Fibroblast of lung (primary cell): ENCODE measurements around the gene STK16.

Experiments used
- EZH2 ChIP-seq: IDR thresholded peaks from 2 replicates; pipeline ENCODE4 v1.5.1; 2012; ENCODE audit warnings: low read length, control low read depth, mild to moderate bottlenecking; ENCODE audit errors: missing control alignments
- TF ChIP-seq, protein P1 (sequence below), 2 donors: IDR thresholded peaks in 1 of 2; conservative IDR thresholded peaks in 1 of 2; 1 replicate in 1 of 2; 2 replicates in 1 of 2; pipeline ENCODE4 v1.5.1; 2011 to 2012; ENCODE audit warnings: low read length in 2 of 2, control low read depth in 1 of 2, inconsistent platforms in 1 of 2, low read depth in 1 of 2, mild to moderate bottlenecking in 1 of 2

DNA sequence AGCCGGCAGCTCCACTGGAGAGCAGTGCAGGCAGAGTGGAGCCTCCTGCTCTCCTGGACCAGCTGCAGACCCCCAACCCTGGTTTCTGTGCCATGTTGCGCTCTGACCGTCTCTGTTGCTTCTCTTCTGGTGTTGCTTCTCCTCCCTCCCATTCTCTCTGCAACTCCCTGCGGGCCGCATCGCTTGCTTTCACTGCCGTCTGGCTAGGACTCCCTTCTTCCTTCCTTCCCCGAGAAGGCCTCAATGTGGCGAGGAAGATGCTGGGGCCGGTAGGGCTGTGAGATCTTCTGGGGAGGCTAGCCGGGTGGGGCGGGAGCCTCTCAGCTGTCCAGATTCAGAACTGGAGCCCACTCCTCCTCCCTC is 40.1 kb downstream of the STK16 start:
- TF ChIP-seq, protein P1, sequence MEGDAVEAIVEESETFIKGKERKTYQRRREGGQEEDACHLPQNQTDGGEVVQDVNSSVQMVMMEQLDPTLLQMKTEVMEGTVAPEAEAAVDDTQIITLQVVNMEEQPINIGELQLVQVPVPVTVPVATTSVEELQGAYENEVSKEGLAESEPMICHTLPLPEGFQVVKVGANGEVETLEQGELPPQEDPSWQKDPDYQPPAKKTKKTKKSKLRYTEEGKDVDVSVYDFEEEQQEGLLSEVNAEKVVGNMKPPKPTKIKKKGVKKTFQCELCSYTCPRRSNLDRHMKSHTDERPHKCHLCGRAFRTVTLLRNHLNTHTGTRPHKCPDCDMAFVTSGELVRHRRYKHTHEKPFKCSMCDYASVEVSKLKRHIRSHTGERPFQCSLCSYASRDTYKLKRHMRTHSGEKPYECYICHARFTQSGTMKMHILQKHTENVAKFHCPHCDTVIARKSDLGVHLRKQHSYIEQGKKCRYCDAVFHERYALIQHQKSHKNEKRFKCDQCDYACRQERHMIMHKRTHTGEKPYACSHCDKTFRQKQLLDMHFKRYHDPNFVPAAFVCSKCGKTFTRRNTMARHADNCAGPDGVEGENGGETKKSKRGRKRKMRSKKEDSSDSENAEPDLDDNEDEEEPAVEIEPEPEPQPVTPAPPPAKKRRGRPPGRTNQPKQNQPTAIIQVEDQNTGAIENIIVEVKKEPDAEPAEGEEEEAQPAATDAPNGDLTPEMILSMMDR (conservative IDR thresholded peaks at IDR 0.05 in 1 of 2, IDR thresholded peaks at IDR 0.05 in 1 of 2; ENCODE audit: low read depth in 1 of 2, low read length in 2 of 2), result no peak
- TF ChIP-seq EZH2, result no peak
